Osteocyte (in vitro differentiated cells): ENCODE results near the gene CLIP4. TPM values are rescaled to one million over a fixed set of nuclear protein-coding genes. Genes with fewer than 3 reads are reported as not detected.

ENCODE experiments used
- DNase-seq: peaks from one replicate; pipeline ENCODE4 v3.0.0; 2021; ENCODE audit warnings: mixed read lengths; ENCODE audit not compliant: unreplicated experiment; ENCODE audit errors: extremely low spot score
- H3K27ac Mint-ChIP-seq: one replicate; pipeline ENCODE4 v1.8.0; 2021; ENCODE audit warnings: mild to moderate bottlenecking, mixed read lengths; ENCODE audit not compliant: unreplicated experiment
- H3K27me3 Mint-ChIP-seq: one replicate; pipeline ENCODE4 v1.8.0; 2021; ENCODE audit warnings: mixed read lengths; ENCODE audit not compliant: unreplicated experiment
- H3K36me3 Mint-ChIP-seq: one replicate; pipeline ENCODE4 v1.8.0; 2021; ENCODE audit warnings: mixed read lengths; ENCODE audit not compliant: unreplicated experiment
- H3K4me1 Mint-ChIP-seq: one replicate; pipeline ENCODE4 v1.8.0; 2021; ENCODE audit warnings: mixed read lengths; ENCODE audit not compliant: unreplicated experiment
- H3K4me3 Mint-ChIP-seq: one replicate; pipeline ENCODE4 v1.8.0; 2021; ENCODE audit warnings: mild to moderate bottlenecking, moderate library complexity, mixed read lengths; ENCODE audit not compliant: unreplicated experiment
- H3K9me3 Mint-ChIP-seq: one replicate; pipeline ENCODE4 v1.8.0; 2021; ENCODE audit warnings: mixed read lengths; ENCODE audit not compliant: unreplicated experiment
- CTCF ChIP-seq: fragments of 200-600 bp; sonication (generic); IDR thresholded peaks from 2 replicates; pipeline ENCODE4 v1.5.0; 2021; ENCODE audit warnings: antibody characterized with exemption, mild to moderate bottlenecking, moderate library complexity
- long read RNA-seq: library from polyadenylated mRNA; unstranded; transcript quantifications from one replicate; pipeline ENCODE4 v2.0.0, GENCODE V29; 2021
- total RNA-seq: library from RNA; stranded (reverse); gene quantifications from 2 replicates; pipeline ENCODE4 v1.2.1, GENCODE V29; 2021

CLIP4 gene
- total RNA-seq: 22.1 and 24.6 TPM in 2 replicates
- long read RNA-seq, partial matches to known transcripts: 10 of 16 reads
- long read RNA-seq, other reads (novel, unspliced or antisense): 5 of 16 reads

- peaks cover 5% of the 10 kb centered on the region for H3K36me3 Mint-ChIP-seq
- peaks cover 38% of the 10 kb centered on the region for H3K4me1 Mint-ChIP-seq
- H3K27ac Mint-ChIP-seq: peak within 1 kb of the TSS; percentile 90
These were observed at the start of gene CLIP4 for GRCh38 chr2:29114946-29115609. Gene CLIP4, plus strand, starts transcription at chr2:29115415. Its CDS starts 5,974 bp downstream, at chr2:29121389.

GRCh38 chr2:29066271-29066860 lies 48.8 kb upstream of the CLIP4 start:
- no peak overlapping the region for H3K27ac Mint-ChIP-seq
- no peaks in the 10 kb centered on the region for H3K4me1 Mint-ChIP-seq
- TF ChIP-seq CTCF: no peak
- H3K36me3 Mint-ChIP-seq: no peaks in the 10 kb centered on the region
- no peak overlapping the region for H3K4me3 Mint-ChIP-seq
- H3K9me3 Mint-ChIP-seq: no peaks in the 10 kb centered on the region
- no peaks in the 10 kb centered on the region for H3K27me3 Mint-ChIP-seq
- DNase-seq: no peak

More at GRCh38 chr2:29114946-29115609, at the start of gene CLIP4:
- Mint-ChIP-seq H3K4me3 (peak within 1 kb of the TSS; percentile 85), H3K27me3 (no peaks in the 10 kb centered on the region), H3K9me3 (no peaks in the 10 kb centered on the region)
- DNase-seq: no peak
- no peak for TF ChIP-seq CTCF

- DNase-seq: no peak
- no peaks in the 10 kb centered on the region for H3K36me3 Mint-ChIP-seq
- no peak overlapping the region for H3K4me3 Mint-ChIP-seq
- no peak overlapping the region for H3K27ac Mint-ChIP-seq
- no peaks in the 10 kb centered on the region for H3K4me1 Mint-ChIP-seq
- H3K27me3 Mint-ChIP-seq: no peaks in the 10 kb centered on the region
- H3K9me3 Mint-ChIP-seq: no peaks in the 10 kb centered on the region
- TF ChIP-seq CTCF: no peak
These were observed 48.1 kb upstream of the CLIP4 start for GRCh38 chr2:29066997-29067605.

GRCh38 chr2:29068513-29068912 lies 46.7 kb upstream of the CLIP4 start:
- Mint-ChIP-seq H3K4me3 (no peak overlapping the region), H3K27me3 (no peaks in the 10 kb centered on the region), H3K27ac (no peak overlapping the region), H3K9me3 (no peaks in the 10 kb centered on the region), H3K4me1 (no peaks in the 10 kb centered on the region), H3K36me3 (no peaks in the 10 kb centered on the region)
- peak; percentile 71 for DNase-seq
- no peak for TF ChIP-seq CTCF

- Mint-ChIP-seq H3K9me3 (no peaks in the 10 kb centered on the region), H3K27me3 (peaks cover 3% of the 10 kb centered on the region), H3K4me1 (no peaks in the 10 kb centered on the region), H3K4me3 (no peak overlapping the region), H3K36me3 (no peaks in the 10 kb centered on the region), H3K27ac (no peak overlapping the region)
- peak; percentile 79 for DNase-seq
- no peak for TF ChIP-seq CTCF
These were observed 44.7 kb upstream of the CLIP4 start for GRCh38 chr2:29070526-29070925.
